GM12864 (cell line): ENCODE data around the gene SV2C.
A peak's percentile ranks its signal among the peaks of the same experiment; 100 is the strongest.

ENCODE experiments used
- DNase-seq: peaks from one replicate; pipeline ENCODE4 v3.0.0-alpha.2; 2011; ENCODE audit warnings: low read depth
- H3K4me3 ChIP-seq: 2 replicates; pipeline ENCODE4 v1.5.1; 2011; ENCODE audit warnings: mild to moderate bottlenecking, low read depth, low read length, control low read depth
- CTCF ChIP-seq: IDR thresholded peaks from 2 replicates; pipeline ENCODE4 v1.5.1; 2011; ENCODE audit warnings: low read depth, mild to moderate bottlenecking, moderate library complexity, low read length, control low read depth, inconsistent platforms; ENCODE audit errors: missing control alignments

The SV2C gene

GRCh38 chr5:76204713-76205112, 121.5 kb downstream of the SV2C start:
- H3K4me3 ChIP-seq: no peak overlapping the region
- TF ChIP-seq CTCF: no peak
- no peak for DNase-seq

- TF ChIP-seq CTCF: no peak
- H3K4me3 ChIP-seq: no peak overlapping the region
- no peak for DNase-seq
These were observed 123.9 kb downstream of the SV2C start for GRCh38 chr5:76207120-76207519.

- no peak for DNase-seq
- TF ChIP-seq CTCF: peak; percentile 23
- H3K4me3 ChIP-seq: no peak overlapping the region
These were observed 126.1 kb downstream of the SV2C start for GRCh38 chr5:76209297-76209696.

- DNase-seq: no peak
- no peak overlapping the region for H3K4me3 ChIP-seq
- no peak for TF ChIP-seq CTCF
These were observed 127.8 kb downstream of the SV2C start for GRCh38 chr5:76210946-76211345.

GRCh38 chr5:76213858-76214257, 130.7 kb downstream of the SV2C start:
- no peak for DNase-seq
- H3K4me3 ChIP-seq: no peak overlapping the region
- TF ChIP-seq CTCF: no peak

- no peak for DNase-seq
- H3K4me3 ChIP-seq: no peak overlapping the region
- TF ChIP-seq CTCF: no peak
These were observed 133.6 kb downstream of the SV2C start for GRCh38 chr5:76216748-76217147.

- DNase-seq: no peak
- H3K4me3 ChIP-seq: no peak overlapping the region
- no peak for TF ChIP-seq CTCF
These were observed 136.5 kb downstream of the SV2C start for GRCh38 chr5:76219636-76220035.
